ENCODE measurements around the gene ZNF213. TPM values are rescaled to one million over a fixed set of nuclear protein-coding genes. Genes with fewer than 3 reads are reported as not detected.
A peak's percentile ranks its signal among the peaks of the same experiment; 100 is the strongest.

The ZNF213 gene
- total RNA-seq, 1 donor from 2014 or later: 10.8 TPM

DNA sequence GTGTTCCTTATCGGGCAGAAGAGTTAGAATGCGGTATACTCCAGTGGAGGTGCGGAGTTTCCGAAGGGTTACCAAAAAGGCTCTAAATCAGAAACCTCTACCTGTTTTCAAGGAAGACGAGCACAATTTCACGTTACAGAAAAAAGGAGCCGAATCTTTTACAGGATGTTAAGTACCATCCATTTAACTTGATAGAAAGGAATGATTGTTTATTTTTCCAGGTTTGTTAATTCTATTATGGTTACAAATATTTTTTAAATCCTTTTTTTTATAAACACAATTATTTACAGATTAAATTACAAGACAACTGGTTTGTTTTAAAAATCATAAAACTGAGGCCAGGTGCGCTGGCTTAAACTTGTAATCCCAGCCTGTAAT is 18.2 kb downstream of the ZNF213 start:
- peak overlapping the region; percentile 76 for H3K4me3 Mint-ChIP-seq (ENCODE audit: unreplicated experiment)
- no peaks in the 10 kb centered on the region for H3K36me3 Mint-ChIP-seq (ENCODE audit: low read depth)
- H3K27me3 Mint-ChIP-seq (ENCODE audit: low read depth): no peaks in the 10 kb centered on the region
- H3K9me3 Mint-ChIP-seq (ENCODE audit: low read depth): no peaks in the 10 kb centered on the region
- TF ChIP-seq, protein P1, sequence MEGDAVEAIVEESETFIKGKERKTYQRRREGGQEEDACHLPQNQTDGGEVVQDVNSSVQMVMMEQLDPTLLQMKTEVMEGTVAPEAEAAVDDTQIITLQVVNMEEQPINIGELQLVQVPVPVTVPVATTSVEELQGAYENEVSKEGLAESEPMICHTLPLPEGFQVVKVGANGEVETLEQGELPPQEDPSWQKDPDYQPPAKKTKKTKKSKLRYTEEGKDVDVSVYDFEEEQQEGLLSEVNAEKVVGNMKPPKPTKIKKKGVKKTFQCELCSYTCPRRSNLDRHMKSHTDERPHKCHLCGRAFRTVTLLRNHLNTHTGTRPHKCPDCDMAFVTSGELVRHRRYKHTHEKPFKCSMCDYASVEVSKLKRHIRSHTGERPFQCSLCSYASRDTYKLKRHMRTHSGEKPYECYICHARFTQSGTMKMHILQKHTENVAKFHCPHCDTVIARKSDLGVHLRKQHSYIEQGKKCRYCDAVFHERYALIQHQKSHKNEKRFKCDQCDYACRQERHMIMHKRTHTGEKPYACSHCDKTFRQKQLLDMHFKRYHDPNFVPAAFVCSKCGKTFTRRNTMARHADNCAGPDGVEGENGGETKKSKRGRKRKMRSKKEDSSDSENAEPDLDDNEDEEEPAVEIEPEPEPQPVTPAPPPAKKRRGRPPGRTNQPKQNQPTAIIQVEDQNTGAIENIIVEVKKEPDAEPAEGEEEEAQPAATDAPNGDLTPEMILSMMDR (IDR thresholded peaks at IDR 0.05): no peak
- peaks cover 33% of the 10 kb centered on the region for H3K4me1 Mint-ChIP-seq (ENCODE audit: low read depth)
- peak overlapping the region; percentile 87 for H3K27ac Mint-ChIP-seq (ENCODE audit: unreplicated experiment)
- no peak for DNase-seq (ENCODE audit: low spot score)

DNA sequence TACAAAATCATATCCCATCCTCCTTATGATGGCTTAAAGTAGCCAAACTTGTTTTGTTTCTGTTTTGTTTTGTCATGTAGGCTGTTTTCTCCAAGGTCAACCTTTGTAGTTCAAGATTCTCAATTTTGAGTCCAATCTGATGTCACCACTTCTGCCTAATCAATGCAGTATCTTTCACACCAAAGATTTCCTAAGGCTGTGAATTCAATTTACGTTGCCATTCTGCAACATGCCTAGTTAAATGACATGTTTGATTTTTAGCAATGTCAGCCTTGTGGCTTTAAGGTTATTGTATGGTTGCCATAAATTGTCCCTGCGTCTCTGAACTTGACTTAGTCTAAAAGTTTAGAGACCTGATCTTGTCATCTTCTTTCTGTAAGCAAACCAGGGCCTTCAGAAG is 20.4 kb downstream of the ZNF213 start:
- no peak overlapping the region for H3K4me3 Mint-ChIP-seq (ENCODE audit: unreplicated experiment)
- H3K9me3 Mint-ChIP-seq (ENCODE audit: low read depth): no peaks in the 10 kb centered on the region
- H3K27ac Mint-ChIP-seq (ENCODE audit: unreplicated experiment): no peak overlapping the region
- H3K27me3 Mint-ChIP-seq (ENCODE audit: low read depth): no peaks in the 10 kb centered on the region
- TF ChIP-seq, protein P1 (IDR thresholded peaks at IDR 0.05): no peak
- no peaks in the 10 kb centered on the region for H3K36me3 Mint-ChIP-seq (ENCODE audit: low read depth)
- DNase-seq (ENCODE audit: low spot score): no peak
- H3K4me1 Mint-ChIP-seq (ENCODE audit: low read depth): peaks cover 34% of the 10 kb centered on the region

DNA sequence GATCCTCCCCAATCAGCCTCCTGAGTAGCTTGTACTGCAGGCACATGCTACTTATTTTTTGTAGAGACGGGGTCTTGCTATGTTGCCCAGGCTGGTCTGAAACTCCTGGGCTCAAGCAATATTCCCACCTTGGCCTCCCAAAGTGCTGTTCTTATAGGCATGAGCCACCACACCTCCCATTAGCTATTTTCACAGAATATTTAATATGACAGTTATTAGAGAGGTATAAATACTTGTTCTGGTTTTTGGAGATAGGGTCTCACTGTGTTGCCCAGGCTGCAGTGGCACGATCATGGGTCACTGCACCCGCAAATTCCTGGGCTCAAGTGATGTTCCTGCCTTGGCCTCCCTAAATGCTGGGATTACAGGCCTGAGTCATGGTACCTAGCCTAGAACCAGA is 21.1 kb downstream of the ZNF213 start:
- TF ChIP-seq, protein P1 (IDR thresholded peaks at IDR 0.05): no peak
- Mint-ChIP-seq H3K9me3 (ENCODE audit: low read depth) (no peaks in the 10 kb centered on the region), H3K36me3 (ENCODE audit: low read depth) (no peaks in the 10 kb centered on the region), H3K27ac (ENCODE audit: unreplicated experiment) (no peak overlapping the region), H3K4me1 (ENCODE audit: low read depth) (peaks cover 30% of the 10 kb centered on the region), H3K27me3 (ENCODE audit: low read depth) (no peaks in the 10 kb centered on the region), H3K4me3 (ENCODE audit: unreplicated experiment) (no peak overlapping the region)
- no peak for DNase-seq (ENCODE audit: low spot score)

DNA sequence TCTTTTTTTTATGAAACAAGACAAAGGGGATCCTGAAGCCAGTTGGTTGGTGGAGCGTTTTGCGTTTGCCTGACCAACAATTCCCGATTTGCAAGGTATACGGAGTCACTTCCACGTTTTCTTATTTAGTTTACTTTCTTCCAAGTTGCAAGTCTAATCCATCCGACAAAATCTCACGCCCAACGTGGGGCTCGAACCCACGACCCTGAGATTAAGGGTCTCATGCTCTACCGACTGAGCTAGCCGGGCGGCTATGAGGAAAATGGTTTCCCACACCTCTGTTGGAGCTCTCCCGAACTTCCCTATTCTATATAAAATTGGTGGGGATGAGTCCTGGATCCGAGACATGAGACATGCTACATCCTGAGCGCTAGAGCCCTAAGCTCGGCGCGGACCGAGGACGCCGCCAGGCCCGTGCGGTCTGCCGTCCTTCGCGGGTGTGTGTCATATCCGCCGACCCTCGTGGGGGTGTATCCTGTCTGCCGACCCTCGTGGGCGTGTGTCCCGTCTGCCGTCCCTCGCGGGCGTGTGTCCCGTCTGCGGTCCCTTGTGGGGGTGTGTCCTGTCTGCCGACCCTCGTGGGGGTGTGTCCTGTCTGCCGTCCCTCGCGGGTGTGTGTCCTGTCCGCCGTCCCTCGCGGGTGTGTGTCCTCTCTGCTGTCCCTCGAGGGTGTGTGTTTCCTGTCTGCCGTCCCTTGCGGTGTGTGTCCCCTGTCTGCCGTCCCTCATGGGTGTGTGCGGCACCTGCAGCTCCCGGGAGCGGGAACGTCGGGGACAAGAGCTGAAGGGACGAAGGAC is 22.6 kb downstream of the ZNF213 start:
- DNase-seq (ENCODE audit: low spot score): peak; percentile 64
- no peaks in the 10 kb centered on the region for H3K9me3 Mint-ChIP-seq (ENCODE audit: low read depth)
- H3K27ac Mint-ChIP-seq (ENCODE audit: unreplicated experiment): peak overlapping the region; percentile 86
- no peaks in the 10 kb centered on the region for H3K27me3 Mint-ChIP-seq (ENCODE audit: low read depth)
- H3K4me3 Mint-ChIP-seq (ENCODE audit: unreplicated experiment): peak overlapping the region; percentile 90
- TF ChIP-seq, protein P1 (IDR thresholded peaks at IDR 0.05): no peak
- peaks cover 22% of the 10 kb centered on the region for H3K4me1 Mint-ChIP-seq (ENCODE audit: low read depth)
- H3K36me3 Mint-ChIP-seq (ENCODE audit: low read depth): no peaks in the 10 kb centered on the region

DNA sequence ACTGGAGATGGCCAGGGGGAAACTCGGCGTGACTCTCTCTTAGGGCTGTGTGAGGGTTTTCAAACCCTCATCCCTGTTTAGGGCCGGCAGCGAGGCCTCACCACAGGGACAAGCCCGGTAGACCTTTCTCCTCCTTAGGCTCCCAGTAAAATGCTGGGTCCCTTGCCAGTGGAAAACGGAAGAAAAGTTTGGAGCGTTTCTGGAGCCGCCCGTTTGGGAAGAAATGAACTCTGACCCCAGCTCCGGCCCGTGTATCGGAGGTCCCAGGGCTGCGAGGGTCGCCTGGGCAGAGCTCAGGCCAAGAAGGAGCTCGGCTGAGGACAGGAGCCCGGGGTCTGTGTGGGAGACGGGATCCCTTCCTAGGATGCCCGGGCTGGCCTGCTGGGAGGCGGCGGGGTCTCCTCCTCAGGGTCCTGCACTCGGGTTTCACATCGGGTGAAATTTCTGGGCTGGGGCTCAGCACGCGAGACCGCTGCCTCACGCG is 23.2 kb downstream of the ZNF213 start:
- H3K4me3 Mint-ChIP-seq (ENCODE audit: unreplicated experiment): peak overlapping the region; percentile 90
- H3K9me3 Mint-ChIP-seq (ENCODE audit: low read depth): no peaks in the 10 kb centered on the region
- no peak for DNase-seq (ENCODE audit: low spot score)
- peak overlapping the region; percentile 86 for H3K27ac Mint-ChIP-seq (ENCODE audit: unreplicated experiment)
- TF ChIP-seq, protein P1 (IDR thresholded peaks at IDR 0.05): no peak
- H3K27me3 Mint-ChIP-seq (ENCODE audit: low read depth): no peaks in the 10 kb centered on the region
- H3K4me1 Mint-ChIP-seq (ENCODE audit: low read depth): peaks cover 20% of the 10 kb centered on the region
- no peaks in the 10 kb centered on the region for H3K36me3 Mint-ChIP-seq (ENCODE audit: low read depth)

All from chondrocyte (in vitro differentiated cells).